Left lung (tissue), 10 donors: ENCODE data around the gene FERMT3. TPM values are rescaled to one million over a fixed set of nuclear protein-coding genes. Genes with fewer than 3 reads are reported as not detected.

Source experiments
- ATAC-seq: fragments of 200-7000 bp; cut with Tn5 transposase; one replicate; pipeline ENCODE4 v1.9.1; 2020; ENCODE audit warnings: moderate library complexity
- DNase-seq, 4 donors: peaks; one replicate each; pipeline ENCODE4 v3.0.0-alpha.2; 2013 to 2020
- H3K27ac ChIP-seq, 2 donors: fragments of 200-600 bp; sonication (generic) in 1 of 2; one replicate each; pipeline versions ENCODE4 v1.5.0 to v1.8.0; 2020 to 2021
- H3K27me3 ChIP-seq, 2 donors: fragments of 200-600 bp; sonication (generic) in 1 of 2; one replicate each; pipeline versions ENCODE4 v1.5.0 to v1.8.0; 2020 to 2021
- H3K36me3 ChIP-seq, 2 donors: fragments of 200-600 bp; sonication (generic) in 1 of 2; one replicate each; pipeline versions ENCODE4 v1.5.0 to v1.8.0; 2020 to 2021
- H3K4me1 ChIP-seq, 2 donors: fragments of 200-600 bp; one replicate each; pipeline ENCODE4 v1.8.0; 2021
- H3K4me3 ChIP-seq, 2 donors: fragments of 200-600 bp; sonication (generic) in 1 of 2; one replicate each; pipeline versions ENCODE4 v1.5.0 to v1.8.0; 2020 to 2021; ENCODE audit warnings: mild to moderate bottlenecking in 1 of 2
- H3K9me3 ChIP-seq, 2 donors: fragments of 200-600 bp; sonication (generic) in 1 of 2; one replicate each; pipeline versions ENCODE4 v1.5.0 to v1.8.0; 2020 to 2021
- intact Hi-C, 2 donors: fragments of 100-400 bp; cut with DNase I; formaldehyde crosslinking; loops; one replicate each; pipeline versions ENCODE4 v1.11.2 to v1.14.2; 2022
- polyA plus RNA-seq, 6 donors: library from polyadenylated mRNA; unstranded; fragments of 120-200 nt; gene quantifications; one replicate each; pipeline ENCODE4 v1.2.1, GENCODE V29; 2013; ENCODE audit not compliant: insufficient read length in 6 of 6
- total RNA-seq, 2 donors: library from RNA; stranded (reverse); fragmentation: NEBNext Ultra II Directional; extraction: Animal tissue kit (Norgen Biotek cat#: 25700); gene quantifications; one replicate each; pipeline ENCODE4 v1.2.1, GENCODE V29; 2021
- TF ChIP-seq, protein P1 (sequence below), 2 donors: fragments of 200-600 bp; sonication (generic) in 1 of 2; IDR thresholded peaks; one replicate each; pipeline versions ENCODE4 v1.5.0 to v1.8.0; 2021; ENCODE audit warnings: antibody characterized with exemption in 2 of 2
- donor health status: DM: no; HTN: yes; CAD: no.
- donor health status: DM: no; HTN: no; CAD: no.

Gene FERMT3
- total and polyA plus RNA-seq, 8 donors, result 9.1 to 100 (median 10.8) TPM

GRCh38 chr11:64259533-64260067, 53.1 kb downstream of the FERMT3 start:
- intact Hi-C loops, result no loop called here
- ATAC-seq, result no peak

GRCh38 chr11:64260147-64260708, 53.7 kb downstream of the FERMT3 start:
- H3K36me3 ChIP-seq, result peaks cover 0 to 95% of the 10 kb centered on the region in 2 donors

More at GRCh38 chr11:64259533-64260067, 53.1 kb downstream of the FERMT3 start:
- no peak overlapping the region for H3K27ac ChIP-seq
- H3K36me3 ChIP-seq, result peaks cover 0 to 95% of the 10 kb centered on the region in 2 donors
- no peaks in the 10 kb centered on the region for H3K4me1 ChIP-seq
- H3K27me3 ChIP-seq, result no peaks in the 10 kb centered on the region
- TF ChIP-seq, protein P1, sequence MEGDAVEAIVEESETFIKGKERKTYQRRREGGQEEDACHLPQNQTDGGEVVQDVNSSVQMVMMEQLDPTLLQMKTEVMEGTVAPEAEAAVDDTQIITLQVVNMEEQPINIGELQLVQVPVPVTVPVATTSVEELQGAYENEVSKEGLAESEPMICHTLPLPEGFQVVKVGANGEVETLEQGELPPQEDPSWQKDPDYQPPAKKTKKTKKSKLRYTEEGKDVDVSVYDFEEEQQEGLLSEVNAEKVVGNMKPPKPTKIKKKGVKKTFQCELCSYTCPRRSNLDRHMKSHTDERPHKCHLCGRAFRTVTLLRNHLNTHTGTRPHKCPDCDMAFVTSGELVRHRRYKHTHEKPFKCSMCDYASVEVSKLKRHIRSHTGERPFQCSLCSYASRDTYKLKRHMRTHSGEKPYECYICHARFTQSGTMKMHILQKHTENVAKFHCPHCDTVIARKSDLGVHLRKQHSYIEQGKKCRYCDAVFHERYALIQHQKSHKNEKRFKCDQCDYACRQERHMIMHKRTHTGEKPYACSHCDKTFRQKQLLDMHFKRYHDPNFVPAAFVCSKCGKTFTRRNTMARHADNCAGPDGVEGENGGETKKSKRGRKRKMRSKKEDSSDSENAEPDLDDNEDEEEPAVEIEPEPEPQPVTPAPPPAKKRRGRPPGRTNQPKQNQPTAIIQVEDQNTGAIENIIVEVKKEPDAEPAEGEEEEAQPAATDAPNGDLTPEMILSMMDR (IDR thresholded peaks at IDR 0.05), result no peak
- H3K9me3 ChIP-seq, result no peaks in the 10 kb centered on the region
- H3K4me3 ChIP-seq, result no peak overlapping the region
- DNase-seq, result no peak

GRCh38 chr11:64261556-64262080, 55.1 kb downstream of the FERMT3 start:
- TF ChIP-seq, protein P1 (IDR thresholded peaks at IDR 0.05), result no peak
- Histone ChIP-seq H3K27ac (no peak overlapping the region), H3K4me1 (no peaks in the 10 kb centered on the region), H3K4me3 (no peak overlapping the region), H3K36me3 (peaks cover 0 to 95% of the 10 kb centered on the region in 2 donors), H3K27me3 (no peaks in the 10 kb centered on the region), H3K9me3 (no peaks in the 10 kb centered on the region)
- ATAC-seq, result no peak
- intact Hi-C loops, result no loop called here
- peak in 1 of 4 donors; percentile 71 for DNase-seq

More at GRCh38 chr11:64260147-64260708, 53.7 kb downstream of the FERMT3 start:
- no peak for DNase-seq
- Histone ChIP-seq H3K4me1 (no peaks in the 10 kb centered on the region), H3K4me3 (no peak overlapping the region), H3K27me3 (no peaks in the 10 kb centered on the region), H3K27ac (no peak overlapping the region), H3K9me3 (no peaks in the 10 kb centered on the region)
- intact Hi-C loops, result no loop called here
- TF ChIP-seq, protein P1 (IDR thresholded peaks at IDR 0.05), result no peak
- ATAC-seq, result no peak

DNA sequence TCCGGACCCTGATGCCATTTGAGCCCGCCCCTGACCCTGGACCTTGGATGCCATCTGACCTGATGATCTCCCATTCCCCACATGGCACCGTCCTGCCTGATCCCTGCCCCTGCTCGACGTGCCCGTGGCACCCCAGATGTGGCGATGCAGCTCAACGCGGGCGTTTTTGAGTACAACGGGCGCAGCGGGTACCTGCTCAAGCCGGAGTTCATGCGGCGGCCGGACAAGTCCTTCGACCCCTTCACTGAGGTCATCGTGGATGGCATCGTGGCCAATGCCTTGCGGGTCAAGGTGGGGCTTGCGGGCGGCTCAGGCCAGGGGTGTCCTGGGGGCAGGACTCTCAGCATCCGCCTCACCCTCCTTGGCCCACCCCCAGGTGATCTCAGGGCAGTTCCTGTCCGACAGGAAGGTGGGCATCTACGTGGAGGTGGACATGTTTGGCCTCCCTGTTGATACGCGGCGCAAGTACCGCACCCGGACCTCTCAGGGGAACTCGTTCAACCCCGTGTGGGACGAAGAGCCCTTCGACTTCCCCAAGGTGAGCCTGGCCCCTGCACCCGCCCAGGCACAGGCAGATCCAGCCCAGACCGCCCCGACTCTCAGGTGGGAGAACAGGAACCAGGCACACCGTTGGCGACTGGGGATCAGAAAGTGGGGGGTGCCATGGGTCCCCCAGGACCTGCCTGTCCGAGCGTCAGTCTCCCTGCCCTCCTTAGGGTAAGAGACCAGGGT, 55.9 kb downstream of the FERMT3 start:
- Histone ChIP-seq H3K27me3 (no peaks in the 10 kb centered on the region), H3K4me3 (no peak overlapping the region), H3K9me3 (no peaks in the 10 kb centered on the region), H3K27ac (no peak overlapping the region), H3K4me1 (peaks cover 0 to 7% of the 10 kb centered on the region in 2 donors), H3K36me3 (peaks cover 0 to 95% of the 10 kb centered on the region in 2 donors)
- intact Hi-C loops, result no loop called here
- DNase-seq (peak in 1 of 4 donors; percentile 76), ATAC-seq (no peak)
- TF ChIP-seq, protein P1 (IDR thresholded peaks at IDR 0.05), result no peak
